ENCODE data around the gene IFT27.
"Not testable (repeated sequence)": the region's sequence is repeated elsewhere in the genome, so short reads cannot be mapped to it uniquely, and the experiment has no call there.

Gene IFT27

DNA sequence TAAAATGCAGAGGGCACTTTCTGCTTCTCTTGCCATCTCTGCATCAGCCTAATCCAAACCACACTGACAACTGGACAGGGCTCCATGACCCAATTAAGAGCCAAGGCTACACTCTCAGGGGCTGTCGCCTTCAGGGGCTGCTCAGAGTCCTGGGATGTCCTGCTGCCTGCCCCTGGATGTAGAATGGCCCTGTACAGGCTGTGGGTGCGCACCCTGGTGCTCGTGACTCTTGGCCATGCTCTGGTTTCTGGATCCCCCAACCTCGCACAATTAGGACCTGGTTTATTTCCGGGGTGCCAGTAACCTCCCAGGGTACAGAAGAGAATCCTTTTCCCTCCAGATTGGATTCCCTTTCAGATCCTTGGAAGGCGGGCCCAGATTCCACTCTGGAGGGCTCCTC, 11.3 kb downstream of the IFT27 start:
- no peak for DNase-seq

DNA sequence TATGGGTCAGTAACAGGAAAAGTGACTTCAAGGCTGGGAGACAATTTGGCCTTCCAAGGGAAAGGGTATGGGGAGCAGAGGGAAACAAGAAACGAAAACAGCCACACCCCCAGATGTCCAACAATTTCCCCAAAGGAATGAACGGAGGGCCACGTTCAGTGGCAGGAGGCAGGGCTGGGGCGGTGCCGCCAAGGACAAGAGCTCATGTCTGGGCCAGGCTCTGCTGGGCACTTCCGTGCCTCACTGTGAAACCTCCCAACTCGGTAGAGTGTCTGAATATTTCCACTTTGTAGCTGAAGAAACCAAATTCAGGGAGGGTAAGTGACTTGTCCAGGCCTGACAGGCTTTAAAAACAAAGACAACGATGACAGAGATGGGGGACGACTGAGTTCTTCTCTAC, 11.9 kb downstream of the IFT27 start:
- DNase-seq: no peak

DNA sequence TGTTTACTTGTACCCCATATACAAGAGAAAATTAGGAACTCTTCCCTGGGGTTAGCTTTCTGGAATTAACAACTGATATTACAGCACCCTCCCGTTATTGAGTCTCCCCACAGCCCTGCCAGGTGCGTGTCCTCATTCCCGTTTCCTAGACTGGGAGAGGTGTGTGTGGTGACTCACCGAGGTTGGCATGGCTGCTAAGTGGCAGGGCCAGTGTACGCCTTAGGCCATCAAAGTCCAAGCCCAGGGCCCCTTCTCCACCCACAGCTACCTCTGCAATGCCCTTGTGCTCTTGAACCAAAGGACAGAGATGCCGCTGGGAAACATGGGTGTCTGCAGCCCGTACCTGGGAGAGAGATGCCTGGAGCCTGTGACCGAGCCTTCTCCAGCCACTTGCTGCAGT, 12.3 kb downstream of the IFT27 start:
- no peak for DNase-seq

DNA sequence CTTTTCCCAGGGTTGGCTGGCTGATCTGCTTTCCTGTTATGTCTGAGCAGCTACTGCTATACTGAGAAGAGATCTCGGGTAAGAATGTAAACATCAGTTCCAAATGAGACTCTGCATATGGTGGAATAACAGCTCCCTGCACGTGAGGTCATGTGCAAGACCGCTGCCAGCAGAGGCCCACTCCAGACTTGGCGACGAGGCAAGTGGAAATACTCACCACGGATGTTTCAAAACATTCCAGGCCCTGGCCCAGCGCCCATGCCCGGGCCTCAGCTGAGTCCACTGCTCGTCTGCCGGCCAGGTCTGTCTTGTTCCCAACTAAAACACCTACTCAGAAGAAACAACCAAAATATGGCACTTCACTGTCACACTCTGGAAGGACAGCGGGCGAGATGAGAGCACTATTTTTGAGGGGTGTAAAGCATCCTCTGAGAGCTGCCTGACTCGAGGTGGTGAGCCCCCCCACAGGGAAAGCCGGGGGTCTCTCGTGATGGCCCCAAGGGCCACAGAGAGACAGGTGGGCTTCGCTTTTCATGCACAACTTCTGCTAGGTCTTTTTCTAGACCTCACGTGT, 13.1 kb downstream of the IFT27 start:
- no peak for DNase-seq

- DNase-seq: no peak
These were observed 14.2 kb downstream of the IFT27 start for GRCh38 chr22:36761553-36762240.

GRCh38 chr22:36760786-36761185, 15.1 kb downstream of the IFT27 start:
- DNase-seq: no peak

DNA sequence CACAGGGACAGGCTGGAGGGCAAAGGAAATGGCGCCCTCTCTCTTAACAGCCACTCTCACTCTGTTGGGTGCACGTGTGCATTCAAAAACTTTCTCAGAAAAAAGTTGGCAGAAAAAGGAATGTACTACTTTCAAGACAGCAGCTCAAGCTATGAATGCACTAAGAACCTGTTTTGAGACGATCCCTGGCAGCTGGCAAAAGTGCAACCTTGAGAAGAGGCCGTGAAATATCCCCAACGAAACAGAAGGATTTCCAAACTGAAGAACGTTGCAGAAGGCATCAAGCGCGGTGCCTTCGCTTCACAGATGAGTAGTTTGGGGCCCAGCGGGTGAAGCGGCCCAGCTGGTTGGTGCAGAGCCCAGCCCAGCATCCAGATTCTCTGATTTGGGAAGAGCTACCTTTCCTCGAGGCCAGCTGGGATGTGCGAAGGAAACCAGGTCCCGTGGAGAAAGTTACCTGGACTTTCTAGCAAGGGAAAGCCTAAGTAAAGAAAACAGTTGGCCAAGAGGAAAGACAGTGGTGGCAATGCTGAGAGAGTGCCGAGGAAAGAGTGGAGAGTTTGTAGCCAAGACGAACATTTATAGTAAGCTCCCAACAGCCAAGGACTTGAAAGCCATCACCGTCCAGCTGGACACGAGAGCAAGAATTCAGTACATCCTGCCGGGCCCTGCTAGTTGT, 16.3 kb downstream of the IFT27 start:
- no peak for DNase-seq

DNA sequence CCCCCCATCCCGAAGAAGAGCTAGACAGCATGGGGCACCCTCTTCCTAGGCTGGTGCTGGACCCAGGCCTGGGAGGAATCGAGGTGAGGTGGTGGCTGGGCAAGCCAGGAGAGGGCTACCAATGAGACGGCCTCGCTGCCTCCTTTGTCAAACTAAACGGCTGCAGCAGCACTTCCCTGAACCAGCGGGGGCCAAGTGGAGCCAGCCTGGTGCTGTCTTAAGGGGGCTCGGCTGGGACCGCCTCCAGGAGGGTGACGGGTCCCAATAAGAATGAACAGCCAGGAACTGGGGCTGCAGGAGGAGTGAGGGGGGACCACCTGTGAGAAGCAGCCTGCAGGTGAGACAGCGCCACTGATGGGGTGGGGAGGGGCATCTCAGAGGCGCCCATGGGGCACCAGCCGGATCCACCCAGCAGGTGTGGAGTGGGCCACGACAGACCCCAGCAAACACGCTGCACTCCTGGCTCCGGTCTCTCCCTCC, 17.1 kb downstream of the IFT27 start:
- DNase-seq: no peak

DNA sequence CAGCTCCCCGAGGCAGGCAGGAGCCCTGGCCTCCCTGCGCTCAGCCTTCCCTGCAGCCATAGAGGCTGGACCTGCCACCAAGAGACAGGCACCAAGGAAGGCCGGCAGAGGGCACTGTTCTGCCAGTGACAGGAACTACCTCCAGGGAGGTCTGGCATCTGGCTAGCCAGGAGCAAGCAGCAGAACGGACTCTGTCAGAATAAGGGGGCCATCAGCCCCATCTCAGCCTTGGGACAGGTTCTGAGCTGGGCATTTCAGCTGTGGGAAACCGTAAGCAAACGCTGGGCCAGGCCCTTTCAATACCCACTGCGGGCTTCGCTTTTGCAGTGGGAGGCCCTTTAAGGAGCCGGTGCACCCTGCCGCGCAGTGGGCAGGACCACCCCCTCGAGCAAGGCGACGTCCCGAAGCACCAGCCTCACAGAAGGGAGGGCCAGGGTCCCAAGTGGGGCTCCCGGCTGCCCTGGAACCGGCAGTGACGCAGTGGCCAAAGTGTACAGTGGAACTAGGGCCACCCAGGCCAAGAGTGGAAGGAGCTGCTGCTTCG, 18.2 kb downstream of the IFT27 start:
- peak; percentile 75 for DNase-seq

- no peak for DNase-seq
These were observed 18.9 kb downstream of the IFT27 start for GRCh38 chr22:36756746-36757655.

DNA sequence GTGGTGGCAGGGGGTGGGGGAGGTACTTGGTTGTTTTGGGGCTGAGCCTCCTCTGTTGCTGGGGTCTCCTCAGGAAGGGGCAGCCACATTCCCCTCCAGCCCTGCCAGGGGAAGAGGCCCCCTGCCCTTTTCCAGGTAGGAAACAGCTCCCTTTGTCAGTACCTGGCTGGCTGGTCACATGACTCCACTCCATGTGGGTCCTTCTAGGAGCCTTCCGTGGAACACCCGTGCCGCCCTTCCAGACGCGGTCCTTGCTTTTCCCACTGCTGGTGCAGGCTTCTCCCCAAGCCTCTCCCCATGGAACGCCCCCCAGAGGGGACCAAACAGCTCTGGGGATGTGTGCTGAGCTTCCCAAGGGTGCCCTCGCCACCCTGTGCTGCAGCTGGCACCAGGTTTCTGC, 19.9 kb downstream of the IFT27 start:
- DNase-seq: no peak

GRCh38 chr22:36755316-36755715, 20.6 kb downstream of the IFT27 start:
- DNase-seq: no peak

DNA sequence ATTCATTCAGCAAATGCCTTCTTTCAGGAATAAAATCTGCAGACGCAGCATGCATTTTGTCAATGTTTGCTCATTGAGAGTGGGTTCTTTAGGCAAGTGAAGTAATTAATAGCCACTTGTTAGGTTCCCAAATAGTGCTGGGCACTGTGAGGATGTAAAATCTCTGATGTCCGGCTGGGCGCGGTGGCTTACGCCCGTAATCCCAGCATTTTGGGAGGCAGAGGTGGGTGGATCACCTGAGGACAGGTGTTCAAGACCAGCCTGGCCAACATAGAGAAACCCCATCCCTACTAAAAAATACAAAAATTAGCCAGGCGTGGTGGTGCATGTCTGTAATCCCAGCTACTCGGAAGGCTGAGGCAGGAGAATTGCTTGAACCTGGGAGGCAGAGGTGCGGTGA, 21.0 kb downstream of the IFT27 start:
- DNase-seq: not testable (repeated sequence)

- DNase-seq: no peak
These were observed 22.0 kb downstream of the IFT27 start for GRCh38 chr22:36753916-36754315.

DNA sequence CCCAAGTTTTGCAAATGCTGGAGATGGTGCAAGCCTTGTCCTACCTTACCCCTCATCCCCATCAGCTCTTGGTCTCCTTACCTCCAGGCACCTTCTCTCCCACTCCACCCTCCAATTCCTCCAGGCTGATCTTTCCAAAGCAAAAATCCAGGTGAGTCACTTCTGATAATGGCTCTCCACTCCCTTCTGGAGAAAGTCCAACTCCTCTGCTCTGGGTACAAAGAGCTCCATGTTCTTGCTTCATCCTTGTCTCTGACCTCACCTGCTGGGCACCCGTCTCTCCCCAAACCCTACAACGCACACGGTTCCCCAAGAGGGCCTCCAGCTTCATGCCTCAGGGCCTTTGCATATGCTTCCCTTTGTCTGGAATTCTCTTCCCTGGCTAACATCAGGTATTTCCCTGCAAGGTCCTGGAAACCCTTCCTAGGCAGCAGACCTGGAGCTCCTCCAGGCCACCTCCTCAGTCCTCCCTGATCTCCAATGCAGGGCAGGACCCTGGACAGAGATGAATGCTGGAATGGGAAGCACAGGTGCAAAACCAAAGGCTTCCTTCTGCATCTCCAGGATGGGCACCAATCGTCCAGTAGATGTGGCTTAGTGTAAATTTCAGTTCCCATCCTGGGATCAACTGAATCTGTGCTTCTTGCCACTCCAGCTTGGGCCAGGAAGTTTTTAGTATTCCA, 22.7 kb downstream of the IFT27 start:
- no peak for DNase-seq

DNA sequence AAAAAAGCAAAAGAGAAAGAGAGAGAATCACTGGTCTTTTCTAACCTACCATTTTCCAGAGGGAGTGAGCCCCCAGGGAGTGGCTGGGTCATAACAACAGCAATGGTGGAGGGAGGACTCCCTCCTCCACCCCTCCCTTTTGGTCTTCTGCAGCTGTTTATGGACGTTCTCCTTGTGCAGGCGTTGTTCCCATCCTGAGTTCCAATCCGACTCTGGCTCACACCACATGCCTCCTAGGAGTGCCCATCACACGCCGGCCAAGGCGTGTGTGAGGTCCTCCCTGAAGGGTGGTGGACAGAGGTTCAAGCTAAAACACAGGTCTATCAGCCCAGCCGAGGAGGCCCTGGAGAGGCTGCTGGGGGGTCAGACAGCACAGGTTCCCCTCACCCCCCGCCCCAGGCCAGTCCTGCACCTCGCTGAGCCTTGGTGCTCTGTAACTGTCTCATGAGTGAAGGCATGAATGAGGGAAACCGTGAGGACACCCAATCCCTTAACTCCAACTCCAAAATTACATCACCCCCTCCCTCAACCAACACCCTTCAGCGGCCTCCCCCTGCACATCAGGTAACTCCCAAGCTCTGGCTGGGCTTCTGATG, 29.4 kb downstream of the IFT27 start:
- no peak for DNase-seq

DNA sequence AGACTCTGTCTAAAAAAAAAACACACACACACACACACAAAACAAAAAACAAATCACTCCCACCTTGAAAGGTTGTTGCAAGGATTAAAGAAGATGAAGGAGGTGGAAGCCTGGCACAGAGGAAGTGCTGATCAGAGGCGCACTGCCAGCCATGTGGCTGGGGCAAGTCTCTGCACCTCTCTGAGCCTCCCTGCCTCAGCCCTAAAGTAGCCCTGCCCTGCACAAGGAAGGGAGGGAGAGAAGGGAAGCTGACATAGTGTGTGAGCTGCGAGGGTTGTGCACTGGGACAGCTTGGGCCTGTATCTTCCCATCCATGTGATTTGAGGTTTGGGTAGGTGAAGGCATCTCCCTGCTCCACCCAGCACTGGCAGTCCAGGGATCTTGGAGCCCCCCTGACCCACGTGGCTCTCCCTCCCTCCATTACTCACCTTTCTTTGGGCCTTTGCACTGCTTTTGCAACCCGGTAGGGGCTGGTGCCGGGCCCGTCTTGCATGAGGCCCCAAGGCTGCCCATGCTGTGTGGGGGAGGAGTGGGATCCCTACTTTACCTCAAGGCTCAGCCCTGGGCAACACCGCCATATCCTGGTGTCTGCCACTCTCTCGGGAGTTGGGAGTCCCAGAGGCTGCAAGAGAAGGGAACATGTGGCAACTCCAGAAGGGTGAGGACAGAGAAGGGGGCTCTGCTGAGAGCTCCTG, 30.5 kb downstream of the IFT27 start:
- no peak for DNase-seq

DNA sequence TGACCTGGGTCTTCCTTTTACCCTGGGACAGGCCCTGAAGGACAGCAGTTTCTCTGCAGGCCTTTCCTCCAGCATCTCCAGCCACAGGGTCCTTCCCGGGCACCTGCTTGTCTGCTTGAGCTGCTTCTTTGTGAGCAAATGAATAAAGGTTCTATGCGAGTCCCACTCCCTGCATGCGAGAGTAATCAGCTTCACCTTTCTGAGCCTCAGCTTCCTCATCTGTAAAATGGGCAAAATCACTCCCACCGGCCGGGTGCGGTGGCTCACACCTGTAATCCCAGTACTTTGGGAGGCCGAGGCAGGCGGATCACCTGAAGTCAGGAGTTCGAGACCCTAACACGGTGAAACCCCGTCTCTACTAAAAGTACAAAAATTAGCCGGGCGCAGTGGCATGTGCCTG, 31.1 kb downstream of the IFT27 start:
- no peak for DNase-seq

DNA sequence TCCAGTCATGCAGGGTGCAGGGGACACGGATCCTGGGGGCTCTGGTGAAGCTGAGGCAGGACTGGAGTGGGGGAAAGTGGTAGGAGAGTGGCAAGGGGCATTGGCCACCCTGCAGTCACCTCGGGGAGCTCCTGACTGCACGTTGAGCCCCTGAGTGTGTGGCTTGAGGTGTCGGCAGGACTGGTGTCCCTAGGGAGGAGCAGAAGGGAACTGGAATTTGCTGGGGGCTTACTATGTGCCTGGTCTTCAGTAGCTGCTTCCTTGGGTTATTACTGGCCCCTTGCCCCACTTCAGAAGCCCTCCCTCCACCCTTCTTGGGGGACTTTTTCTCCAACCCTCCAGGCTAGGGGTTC, 31.5 kb downstream of the IFT27 start:
- no peak for DNase-seq

- DNase-seq: no peak
These were observed 32.1 kb downstream of the IFT27 start for GRCh38 chr22:36743591-36744412.
